HCT116 (cell line): ENCODE results near the gene CROCC.

Experiments
- POLR2AphosphoS5 ChIP-seq: IDR thresholded peaks from 2 replicates; pipeline ENCODE4 v1.6.1; 2011; ENCODE audit warnings: mild to moderate bottlenecking, low read depth, low read length, moderate library complexity
- TF ChIP-seq, protein P1 (sequence below), 3 experiments: fragments of 200-600 bp in 1 of 3; sonication (generic) in 1 of 3; IDR thresholded peaks in 2 of 3; conservative IDR thresholded peaks in 1 of 3; 2 replicates each; pipeline ENCODE4 v1.5.1; 2012 to 2017; ENCODE audit warnings: low read depth in 2 of 3, low read length in 2 of 3, antibody characterized with exemption in 1 of 3, borderline replicate concordance in 1 of 3, control low read depth in 1 of 3, mild to moderate bottlenecking in 1 of 3, mixed read lengths in 1 of 3, mixed run types in 1 of 3, moderate library complexity in 1 of 3; ENCODE audit not compliant: insufficient read depth in 1 of 3

DNA sequence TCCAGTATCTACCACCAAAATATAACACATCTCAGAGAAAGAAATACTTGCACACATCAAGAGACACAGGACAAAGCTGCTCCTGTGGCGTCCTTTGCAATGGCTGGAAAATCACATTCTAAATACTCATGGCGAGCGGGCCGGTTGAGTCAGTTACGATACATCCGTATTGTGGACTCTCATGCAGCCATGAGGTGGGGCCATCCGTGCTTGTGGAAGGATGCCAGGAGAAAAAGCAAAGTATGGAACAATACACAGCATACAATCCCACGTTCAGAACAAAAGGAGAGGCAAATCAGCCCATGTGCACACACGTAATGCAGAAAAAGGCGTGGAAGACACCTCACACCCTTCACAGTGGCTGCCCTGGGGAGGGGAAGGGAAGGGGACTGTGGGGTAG lies 76.9 kb downstream of the CROCC start:
- TF ChIP-seq POLR2AphosphoS5: no peak
- TF ChIP-seq, protein P1, sequence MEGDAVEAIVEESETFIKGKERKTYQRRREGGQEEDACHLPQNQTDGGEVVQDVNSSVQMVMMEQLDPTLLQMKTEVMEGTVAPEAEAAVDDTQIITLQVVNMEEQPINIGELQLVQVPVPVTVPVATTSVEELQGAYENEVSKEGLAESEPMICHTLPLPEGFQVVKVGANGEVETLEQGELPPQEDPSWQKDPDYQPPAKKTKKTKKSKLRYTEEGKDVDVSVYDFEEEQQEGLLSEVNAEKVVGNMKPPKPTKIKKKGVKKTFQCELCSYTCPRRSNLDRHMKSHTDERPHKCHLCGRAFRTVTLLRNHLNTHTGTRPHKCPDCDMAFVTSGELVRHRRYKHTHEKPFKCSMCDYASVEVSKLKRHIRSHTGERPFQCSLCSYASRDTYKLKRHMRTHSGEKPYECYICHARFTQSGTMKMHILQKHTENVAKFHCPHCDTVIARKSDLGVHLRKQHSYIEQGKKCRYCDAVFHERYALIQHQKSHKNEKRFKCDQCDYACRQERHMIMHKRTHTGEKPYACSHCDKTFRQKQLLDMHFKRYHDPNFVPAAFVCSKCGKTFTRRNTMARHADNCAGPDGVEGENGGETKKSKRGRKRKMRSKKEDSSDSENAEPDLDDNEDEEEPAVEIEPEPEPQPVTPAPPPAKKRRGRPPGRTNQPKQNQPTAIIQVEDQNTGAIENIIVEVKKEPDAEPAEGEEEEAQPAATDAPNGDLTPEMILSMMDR (IDR thresholded peaks at IDR 0.05 in 2 of 3, conservative IDR thresholded peaks at IDR 0.05 in 1 of 3; ENCODE audit: borderline replicate concordance in 1 of 3, insufficient read depth in 1 of 3, low read depth in 2 of 3, low read length in 2 of 3): no peak
